Peyer's patch (tissue), 4 donors: Measurements from ENCODE around the gene VAMP1.

ENCODE experiments used
- CTCF ChIP-seq, 6 experiments: fragments of 450-650 bp in 4 of 6; fragments of 200-600 bp in 2 of 6; sonication (generic) in 1 of 6; IDR thresholded peaks; one replicate each; pipeline ENCODE4 v1.5.1; 2017 to 2019; ENCODE audit warnings: antibody characterized with exemption in 6 of 6, mild to moderate bottlenecking in 3 of 6, moderate library complexity in 1 of 6
- POLR2A ChIP-seq, 2 donors: fragments of 450-650 bp; IDR thresholded peaks; one replicate each; pipeline ENCODE4 v1.5.1; 2017; ENCODE audit warnings: antibody characterized with exemption in 2 of 2, mild to moderate bottlenecking in 2 of 2, moderate library complexity in 2 of 2

DNA sequence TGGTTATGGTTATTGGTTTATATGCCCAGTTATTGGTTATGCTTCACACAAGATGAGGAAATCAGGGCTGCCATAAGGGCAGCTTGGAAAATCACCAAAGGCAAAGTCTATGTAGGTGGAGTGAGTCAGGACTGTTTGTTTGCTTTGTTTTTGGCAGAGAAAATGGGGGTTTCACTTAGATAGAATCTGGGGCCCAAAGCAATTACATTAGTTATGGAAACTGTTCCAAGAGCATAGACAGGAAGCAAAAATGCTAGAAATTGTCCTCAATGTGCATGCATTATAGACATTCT, 2.2 kb downstream of the VAMP1 start:
- no peak for TF ChIP-seq CTCF (IDR thresholded peaks at IDR 0.05)
- no peak for TF ChIP-seq POLR2A (IDR thresholded peaks at IDR 0.05)
